Endothelial cell of umbilical vein (primary cell): ENCODE data around the gene UST.

ENCODE experiments used
- GATA2 ChIP-seq: IDR thresholded peaks from 2 replicates; pipeline ENCODE4 v1.7.0; 2011; ENCODE audit warnings: low read depth, mild to moderate bottlenecking, moderate library complexity, mixed read lengths, low read length; ENCODE audit not compliant: insufficient read length, insufficient read depth
- POLR2AphosphoS5 ChIP-seq: IDR thresholded peaks from 2 replicates; pipeline ENCODE4 v1.6.1; 2012; ENCODE audit warnings: low read depth, mild to moderate bottlenecking, control low read depth, low read length, moderate library complexity; ENCODE audit not compliant: insufficient read depth
- TF ChIP-seq, protein P1 (sequence below), 2 donors: IDR thresholded peaks; 1 replicate in 1 of 2; 2 replicates in 1 of 2; pipeline ENCODE4 v1.5.1; 2011; ENCODE audit warnings: low read length in 2 of 2, mild to moderate bottlenecking in 2 of 2, moderate library complexity in 2 of 2, control low read depth in 1 of 2, inconsistent platforms in 1 of 2, low read depth in 1 of 2; ENCODE audit not compliant: insufficient read depth in 1 of 2; ENCODE audit errors: extremely low read depth in 1 of 2

DNA sequence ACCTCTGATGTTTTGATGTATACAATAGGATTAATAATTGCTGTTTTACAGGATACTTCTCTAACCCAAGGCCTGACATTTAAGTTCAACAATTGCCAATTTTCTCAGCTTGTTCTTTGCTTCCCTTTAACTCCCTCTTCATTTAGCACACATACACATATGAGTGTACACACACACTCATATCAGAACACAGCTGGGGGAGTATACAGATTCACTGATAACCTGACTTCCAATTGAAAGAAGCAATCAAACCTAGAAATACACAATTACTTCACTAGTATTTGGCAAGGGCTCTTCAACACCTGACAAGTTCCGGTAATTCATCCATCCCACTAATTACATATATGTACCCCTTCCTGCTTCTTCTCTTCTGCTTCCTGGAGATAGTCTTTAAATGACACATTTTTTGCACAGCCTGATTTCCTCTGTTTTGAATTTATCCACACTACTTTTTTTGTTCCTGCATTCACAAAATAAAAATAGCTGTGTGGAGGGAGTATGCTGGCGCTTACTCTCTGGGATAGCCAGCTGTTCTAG, 11.2 kb downstream of the UST start:
- TF ChIP-seq, protein P1, sequence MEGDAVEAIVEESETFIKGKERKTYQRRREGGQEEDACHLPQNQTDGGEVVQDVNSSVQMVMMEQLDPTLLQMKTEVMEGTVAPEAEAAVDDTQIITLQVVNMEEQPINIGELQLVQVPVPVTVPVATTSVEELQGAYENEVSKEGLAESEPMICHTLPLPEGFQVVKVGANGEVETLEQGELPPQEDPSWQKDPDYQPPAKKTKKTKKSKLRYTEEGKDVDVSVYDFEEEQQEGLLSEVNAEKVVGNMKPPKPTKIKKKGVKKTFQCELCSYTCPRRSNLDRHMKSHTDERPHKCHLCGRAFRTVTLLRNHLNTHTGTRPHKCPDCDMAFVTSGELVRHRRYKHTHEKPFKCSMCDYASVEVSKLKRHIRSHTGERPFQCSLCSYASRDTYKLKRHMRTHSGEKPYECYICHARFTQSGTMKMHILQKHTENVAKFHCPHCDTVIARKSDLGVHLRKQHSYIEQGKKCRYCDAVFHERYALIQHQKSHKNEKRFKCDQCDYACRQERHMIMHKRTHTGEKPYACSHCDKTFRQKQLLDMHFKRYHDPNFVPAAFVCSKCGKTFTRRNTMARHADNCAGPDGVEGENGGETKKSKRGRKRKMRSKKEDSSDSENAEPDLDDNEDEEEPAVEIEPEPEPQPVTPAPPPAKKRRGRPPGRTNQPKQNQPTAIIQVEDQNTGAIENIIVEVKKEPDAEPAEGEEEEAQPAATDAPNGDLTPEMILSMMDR (IDR thresholded peaks at IDR 0.05; ENCODE audit: extremely low read depth in 1 of 2, insufficient read depth in 1 of 2, low read depth in 1 of 2, low read length in 2 of 2), result no peak
- TF ChIP-seq GATA2 (no peak), POLR2AphosphoS5 (no peak)
